K562 (cell line): ENCODE measurements around the gene PKDREJ. TPM values are rescaled to one million over a fixed set of nuclear protein-coding genes. Genes with fewer than 3 reads are reported as not detected.

Experiments
- CBFA2T2 ChIP-seq: fragments of 450-650 bp; conservative IDR thresholded peaks from 2 replicates; pipeline ENCODE4 v1.6.1; 2017; ENCODE audit warnings: mild to moderate bottlenecking
- ESRRA ChIP-seq: fragments of 450-650 bp; IDR thresholded peaks from 2 replicates; pipeline ENCODE4 v1.6.1; 2014; ENCODE audit warnings: low read depth, mild to moderate bottlenecking, moderate library complexity, borderline replicate concordance
- MBD2 ChIP-seq: sonication (generic); IDR thresholded peaks from 2 replicates; pipeline ENCODE4 v1.6.1; 2016; ENCODE audit warnings: low read depth, borderline replicate concordance
- RB1 ChIP-seq: fragments of 450-650 bp; IDR thresholded peaks from 2 replicates; pipeline ENCODE4 v1.6.1; 2017; ENCODE audit warnings: low read depth, mild to moderate bottlenecking
- RBBP5 ChIP-seq: fragments of 200-600 bp; sonication (generic); IDR thresholded peaks from 2 replicates; pipeline ENCODE4 v1.6.1; 2012; ENCODE audit warnings: borderline replicate concordance, mild to moderate bottlenecking, low read length, control low read depth, inconsistent platforms; ENCODE audit not compliant: insufficient read depth, poor library complexity, severe bottlenecking
- SMAD2 ChIP-seq: fragments of 150-350 bp; IDR thresholded peaks from 2 replicates; pipeline ENCODE4 v1.6.1; 2014; ENCODE audit warnings: low read depth, mild to moderate bottlenecking, low read length
- SP1 ChIP-seq: sonication (generic); formaldehyde crosslinking; IDR thresholded peaks from 2 replicates; pipeline ENCODE4 v1.8.1; 2022; ENCODE audit warnings: mild to moderate bottlenecking, missing genetic modification reagents
- TCF7L2 ChIP-seq: fragments of 150-350 bp; IDR thresholded peaks from 2 replicates; pipeline ENCODE4 v1.6.1; 2016; ENCODE audit warnings: low read depth, mild to moderate bottlenecking, low read length, moderate library complexity
- polyA plus RNA-seq, 8 experiments: library from polyadenylated mRNA; depleted of rRNA in 4 of 8; stranded (reverse) in 5 of 8; unstranded in 3 of 8; fragments of >200 nt; fragmentation: Nextera tagmentation in 2 of 8; fragmentation: Illumina TruSeq in 1 of 8; extraction: Ambion mirVana in 2 of 8; extraction: Trizol in 1 of 8; gene quantifications; 2 replicates each; pipeline versions ENCODE4 v1.2.1 to v1.2.3, GENCODE V29; 2011 to 2014; ENCODE audit warnings: inconsistent platforms in 1 of 8, missing spikeins in 1 of 8
- total RNA-seq, 7 experiments: library from RNA; depleted of rRNA in 6 of 7; stranded (reverse); fragments of >200 nt in 6 of 7; fragmentation: Illumina TruSeq in 2 of 7; extraction: Trizol in 2 of 7; gene quantifications; 2 replicates each; pipeline versions ENCODE4 v1.2.1 to v1.2.3, GENCODE V29; 2011 to 2021; ENCODE audit warnings: low replicate concordance in 1 of 7
- TF ChIP-seq, protein P1 (sequence below), 2 experiments: fragments of 450-650 bp; formaldehyde crosslinking in 1 of 2; IDR thresholded peaks; 2 replicates each; pipeline versions ENCODE4 v1.4.0 to v1.6.1; 2014 to 2020; ENCODE audit warnings: mild to moderate bottlenecking in 2 of 2, borderline replicate concordance in 1 of 2, low read depth in 1 of 2

PKDREJ gene
- total and polyA plus RNA-seq, 9 of the 15 experiments (the other 6 are each of a cell fraction or from before 2014, with no cell fraction given): 0.03 TPM; not detected in 8

DNA sequence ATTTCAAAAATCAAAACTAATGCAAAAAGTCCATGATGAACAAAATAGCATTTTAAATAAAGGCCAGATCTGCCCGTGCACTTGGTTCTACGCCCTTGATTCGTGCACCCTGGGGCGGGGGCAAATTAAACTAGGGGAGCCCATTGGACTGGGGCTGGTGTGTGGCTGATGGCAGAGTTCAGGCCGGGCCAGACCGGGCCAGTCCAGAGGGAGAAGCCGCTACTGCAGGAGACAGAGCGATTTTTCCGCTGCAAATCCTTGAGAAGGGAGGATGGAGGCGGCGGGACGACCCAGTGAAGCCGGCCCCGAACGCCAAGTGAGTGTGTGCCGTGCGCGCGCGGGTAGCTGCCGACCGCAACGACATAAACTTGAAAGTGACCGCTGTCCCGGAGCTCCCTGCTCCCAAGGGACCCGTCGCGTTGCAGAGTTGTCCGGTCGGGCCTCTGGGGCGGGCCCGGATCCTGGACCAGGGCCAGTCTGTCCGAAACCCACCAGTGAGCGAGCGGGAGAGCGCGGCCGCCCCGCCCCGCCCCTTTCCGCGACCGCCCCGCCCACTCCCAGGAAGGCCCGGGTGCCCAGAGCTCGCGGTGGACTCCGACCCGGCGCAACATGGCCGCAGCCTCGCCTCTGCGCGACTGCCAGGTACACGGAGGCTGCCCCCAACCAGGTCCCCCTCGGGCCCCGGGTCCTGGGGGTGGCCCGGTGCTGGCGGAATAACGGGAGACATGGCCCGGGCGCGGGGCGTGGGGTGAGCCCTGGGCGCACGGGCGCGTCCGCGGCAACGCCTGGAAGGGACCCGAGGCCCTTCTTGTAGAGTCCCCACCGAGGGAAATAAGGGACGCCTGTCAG is 4.5 kb upstream of the PKDREJ start, which contains the start of gene TTC38 (continued):
- TF ChIP-seq ESRRA (peak; percentile 67; the same call in 1 of the 2 replicates), CBFA2T2 (no peak), RBBP5 (peak; percentile 41), MBD2 (peak; percentile 44; the same call in 1 of the 2 replicates), SMAD2 (no peak), SP1 (CRISPR knock-in tag) (peak; percentile 33; the same call in 1 of the 2 replicates), TCF7L2 (no peak), RB1 (peak; percentile 52; the same call in 1 of the 2 replicates)
- TF ChIP-seq, protein P1, sequence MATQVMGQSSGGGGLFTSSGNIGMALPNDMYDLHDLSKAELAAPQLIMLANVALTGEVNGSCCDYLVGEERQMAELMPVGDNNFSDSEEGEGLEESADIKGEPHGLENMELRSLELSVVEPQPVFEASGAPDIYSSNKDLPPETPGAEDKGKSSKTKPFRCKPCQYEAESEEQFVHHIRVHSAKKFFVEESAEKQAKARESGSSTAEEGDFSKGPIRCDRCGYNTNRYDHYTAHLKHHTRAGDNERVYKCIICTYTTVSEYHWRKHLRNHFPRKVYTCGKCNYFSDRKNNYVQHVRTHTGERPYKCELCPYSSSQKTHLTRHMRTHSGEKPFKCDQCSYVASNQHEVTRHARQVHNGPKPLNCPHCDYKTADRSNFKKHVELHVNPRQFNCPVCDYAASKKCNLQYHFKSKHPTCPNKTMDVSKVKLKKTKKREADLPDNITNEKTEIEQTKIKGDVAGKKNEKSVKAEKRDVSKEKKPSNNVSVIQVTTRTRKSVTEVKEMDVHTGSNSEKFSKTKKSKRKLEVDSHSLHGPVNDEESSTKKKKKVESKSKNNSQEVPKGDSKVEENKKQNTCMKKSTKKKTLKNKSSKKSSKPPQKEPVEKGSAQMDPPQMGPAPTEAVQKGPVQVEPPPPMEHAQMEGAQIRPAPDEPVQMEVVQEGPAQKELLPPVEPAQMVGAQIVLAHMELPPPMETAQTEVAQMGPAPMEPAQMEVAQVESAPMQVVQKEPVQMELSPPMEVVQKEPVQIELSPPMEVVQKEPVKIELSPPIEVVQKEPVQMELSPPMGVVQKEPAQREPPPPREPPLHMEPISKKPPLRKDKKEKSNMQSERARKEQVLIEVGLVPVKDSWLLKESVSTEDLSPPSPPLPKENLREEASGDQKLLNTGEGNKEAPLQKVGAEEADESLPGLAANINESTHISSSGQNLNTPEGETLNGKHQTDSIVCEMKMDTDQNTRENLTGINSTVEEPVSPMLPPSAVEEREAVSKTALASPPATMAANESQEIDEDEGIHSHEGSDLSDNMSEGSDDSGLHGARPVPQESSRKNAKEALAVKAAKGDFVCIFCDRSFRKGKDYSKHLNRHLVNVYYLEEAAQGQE (IDR thresholded peaks at IDR 0.05; ENCODE audit: borderline replicate concordance): peak; percentile 44
- TF ChIP-seq, protein P1 (CRISPR knock-in tag; IDR thresholded peaks at IDR 0.05; ENCODE audit: low read depth): no peak
